K562 (cell line): ENCODE measurements around the gene ACOD1. TPM values are rescaled to one million over a fixed set of nuclear protein-coding genes. Genes with fewer than 3 reads are reported as not detected.
A peak's percentile ranks its signal among the peaks of the same experiment; 100 is the strongest.

Experiments
- ATAC-seq: fragments of 200-7000 bp; cut with Tn5 transposase; 3 replicates; pipeline ENCODE4 v1.9.1; 2020; ENCODE audit warnings: moderate library complexity
- BruUV-seq: library from RNA; stranded (reverse); fragments of 400-500 nt; replicated peaks from 2 replicates; lab custom pipeline; 2021; lab: Mats Ljungman, UMichigan
- CTCF ChIA-PET: fragments of 300-600 bp; formaldehyde crosslinking; extraction: SDS; loops from one replicate; lab custom pipeline; 2021; ENCODE audit warnings: low intra/inter-chr PET ratio; lab: Yijun Ruan, JAX
- POLR2A ChIA-PET: fragments of 300-600, 350-650 bp; sonication (Branson Sonifier 250); formaldehyde crosslinking; extraction: SDS; loops from one replicate; lab custom pipeline; 2021; ENCODE audit warnings: antibody characterized with exemption, inconsistent platforms; lab: Yijun Ruan, JAX
- DNase-seq, 4 experiments: peaks; one replicate each; pipeline versions ENCODE4 v3.0.0 to v3.0.0-alpha.2; 2011 to 2018; ENCODE audit warnings: low spot score in 3 of 4, mixed read lengths in 3 of 4; ENCODE audit errors: extremely low read depth in 1 of 4
- FAIRE-seq: peaks from 2 replicates; lab custom pipeline; 2011; peaks lifted over from hg19 to GRCh38; lab: Jason Lieb, UNC
- H2AFZ ChIP-seq: 2 replicates; pipeline ENCODE4 v1.6.0; 2011; ENCODE audit warnings: low read depth, low read length, control low read depth, inconsistent platforms
- H3K27ac ChIP-seq: fragments of 200-600 bp; 3 replicates; pipeline ENCODE4 v1.8.0; 2011; ENCODE audit warnings: low read depth, mild to moderate bottlenecking, control low read depth, inconsistent platforms, low read length, moderate library complexity, mixed read lengths; ENCODE audit errors: extremely low read depth
- H3K27me3 ChIP-seq, 2 experiments: fragments of 300-600 bp in 1 of 2; 2 replicates in 1 of 2; 3 replicates in 1 of 2; pipeline versions ENCODE4 v1.6.0 to v1.8.0; 2011; ENCODE audit warnings: inconsistent platforms in 2 of 2, low read length in 2 of 2, mild to moderate bottlenecking in 1 of 2, mixed read lengths in 1 of 2, moderate library complexity in 1 of 2; ENCODE audit not compliant: control insufficient read depth in 2 of 2, insufficient read depth in 2 of 2
- H3K36me3 ChIP-seq: fragments of 300-600 bp; 3 replicates; pipeline ENCODE4 v1.8.0; 2011; ENCODE audit warnings: mild to moderate bottlenecking, low read length, inconsistent platforms; ENCODE audit not compliant: control insufficient read depth, insufficient read depth
- H3K4me1 ChIP-seq, 2 experiments: fragments of 200-600 bp in 1 of 2; replicated peaks in 1 of 2; 2 replicates in 1 of 2; 3 replicates in 1 of 2; pipeline versions ENCODE4 v1.5.1 to v1.8.0; 2011; ENCODE audit warnings: inconsistent platforms in 2 of 2, low read length in 2 of 2, mild to moderate bottlenecking in 1 of 2, mixed read lengths in 1 of 2, moderate library complexity in 1 of 2; ENCODE audit not compliant: control insufficient read depth in 2 of 2, insufficient read depth in 2 of 2
- H3K4me2 ChIP-seq: 2 replicates; pipeline ENCODE4 v1.6.1; 2011; ENCODE audit warnings: low read length, control low read depth, inconsistent platforms, mixed read lengths; ENCODE audit not compliant: insufficient read depth
- H3K4me3 ChIP-seq: fragments of 200-600 bp; sonication (generic), shearing (Covaris generic); 2 replicates; pipeline ENCODE4 v1.5.1; 2016; ENCODE audit warnings: control low read depth, inconsistent platforms
- H3K79me2 ChIP-seq: fragments of 200-600 bp; 3 replicates; pipeline ENCODE4 v1.8.0; 2011; ENCODE audit warnings: low read length, inconsistent platforms; ENCODE audit not compliant: control insufficient read depth, insufficient read depth
- H3K9ac ChIP-seq, 2 experiments: 2 replicates each; pipeline versions ENCODE4 v1.6.0 to v1.6.1; 2011; ENCODE audit warnings: low read depth in 2 of 2, low read length in 2 of 2, control low read depth in 1 of 2, inconsistent platforms in 1 of 2, mild to moderate bottlenecking in 1 of 2, mixed read lengths in 1 of 2; ENCODE audit not compliant: insufficient read depth in 1 of 2
- H3K9me1 ChIP-seq: one replicate; pipeline ENCODE4 v1.6.0; 2011; ENCODE audit warnings: inconsistent platforms, mild to moderate bottlenecking, low read length, moderate library complexity; ENCODE audit not compliant: control insufficient read depth, insufficient read depth
- H3K9me3 ChIP-seq: replicated peaks from 2 replicates; pipeline ENCODE4 v1.5.1; 2011; ENCODE audit warnings: low read depth, low read length, inconsistent platforms; ENCODE audit not compliant: control insufficient read depth, insufficient read depth
- H4K20me1 ChIP-seq: replicated peaks from 2 replicates; pipeline ENCODE4 v1.6.1; 2011; ENCODE audit warnings: low read length, inconsistent platforms, mixed read lengths; ENCODE audit not compliant: control insufficient read depth, insufficient read depth
- ARID3A ChIP-seq: IDR thresholded peaks from 2 replicates; pipeline ENCODE4 v1.6.1; 2012; ENCODE audit warnings: low read depth, low read length, improper control_type of control experiment, borderline replicate concordance
- ELF1 ChIP-seq: fragments of 200-800 bp; sonication (Bioruptor generic); IDR thresholded peaks from 2 replicates; pipeline ENCODE4 v1.6.1; 2016; ENCODE audit warnings: missing genetic modification characterization, missing compliant biosample characterization
- ETV6 ChIP-seq, 3 experiments: fragments of 150-350 bp in 1 of 3; sonication (generic) in 1 of 3; formaldehyde crosslinking in 1 of 3; IDR thresholded peaks; 2 replicates each; pipeline versions ENCODE4 v1.6.1 to v1.8.0; 2014 to 2022; ENCODE audit warnings: borderline replicate concordance in 2 of 3, low read depth in 2 of 3, antibody characterized with exemption in 1 of 3, low read length in 1 of 3, mild to moderate bottlenecking in 1 of 3, missing genetic modification reagents in 1 of 3
- IFI16 ChIP-seq: fragments of 250-450 bp; sonication (Bioruptor Pico); IDR thresholded peaks from 2 replicates; pipeline ENCODE4 v2.1.2; 2022; ENCODE audit warnings: mild to moderate bottlenecking, inconsistent platforms
- MITF ChIP-seq: IDR thresholded peaks from 2 replicates; pipeline ENCODE4 v1.6.1; 2014; ENCODE audit warnings: antibody characterized with exemption
- PHB2 ChIP-seq: fragments of 450-650 bp; IDR thresholded peaks from 2 replicates; pipeline ENCODE4 v1.6.1; 2017; ENCODE audit warnings: low read depth
- TAF1 ChIP-seq: IDR thresholded peaks from 2 replicates; pipeline ENCODE4 v1.6.1; 2011; ENCODE audit warnings: mild to moderate bottlenecking, low read length, moderate library complexity; ENCODE audit not compliant: insufficient read depth, control insufficient read depth, severe bottlenecking; ENCODE audit errors: extremely low read depth
- TFAP4 ChIP-seq: sonication (generic); formaldehyde crosslinking; IDR thresholded peaks from 2 replicates; pipeline ENCODE4 v1.8.0; 2022; ENCODE audit warnings: missing genetic modification reagents, mild to moderate bottlenecking, moderate library complexity, borderline replicate concordance
- TSC22D4 ChIP-seq: fragments of 450-650 bp; IDR thresholded peaks from 2 replicates; pipeline ENCODE4 v1.6.1; 2016; ENCODE audit warnings: missing genetic modification characterization, missing biosample characterization, control low read depth
- ZNF121 ChIP-seq: sonication (generic); formaldehyde crosslinking; conservative IDR thresholded peaks from 2 replicates; pipeline ENCODE4 v1.8.0; 2022; ENCODE audit warnings: missing genetic modification reagents
- ZNF134 ChIP-seq: fragments of 250-450 bp; sonication (Bioruptor Pico); conservative IDR thresholded peaks from 2 replicates; pipeline ENCODE4 v1.4.0; 2020
- ZNF140 ChIP-seq: fragments of 250-450 bp; sonication (Bioruptor Pico); IDR thresholded peaks from 2 replicates; pipeline ENCODE4 v1.8.0; 2021; ENCODE audit warnings: moderate library complexity, mild to moderate bottlenecking, inconsistent platforms
- ZNF518B ChIP-seq: fragments of 250-450 bp; sonication (Bioruptor Pico); IDR thresholded peaks from 2 replicates; pipeline ENCODE4 v1.5.0; 2021; ENCODE audit warnings: mild to moderate bottlenecking, moderate library complexity
- ZZZ3 ChIP-seq: fragments of 450-650 bp; IDR thresholded peaks from 2 replicates; pipeline ENCODE4 v1.6.1; 2016; ENCODE audit warnings: antibody characterized with exemption, mild to moderate bottlenecking, moderate library complexity
- WGBS: fragments of 100-300 bp; shearing (Covaris generic); methylation state at CpG from one replicate; pipeline ENCODE4 v1.1.6; 2016; ENCODE audit warnings: low coverage, mixed read lengths; ENCODE audit not compliant: insufficient coverage; ENCODE audit errors: missing lambda C conversion rate; 5-methylcytosine and 5-hydroxymethylcytosine counted together
- in situ Hi-C: fragments of 300-500 bp; cut with MboI; formaldehyde crosslinking; loops from 4 replicates; pipeline ENCODE4 v1.15.0; 2018; ENCODE audit warnings: inconsistent platforms, mixed read lengths
- intact Hi-C: fragments of 100-400 bp; cut with micrococcal nuclease; formaldehyde crosslinking; loops from 2 replicates; pipeline ENCODE4 v1.14.2; 2022
- polyA plus RNA-seq, 8 experiments: library from polyadenylated mRNA; depleted of rRNA in 4 of 8; stranded (reverse) in 5 of 8; unstranded in 3 of 8; fragments of >200 nt; fragmentation: Nextera tagmentation in 2 of 8; fragmentation: Illumina TruSeq in 1 of 8; extraction: Ambion mirVana in 2 of 8; extraction: Trizol in 1 of 8; gene quantifications; 2 replicates each; pipeline versions ENCODE4 v1.2.1 to v1.2.3, GENCODE V29; 2011 to 2014; ENCODE audit warnings: inconsistent platforms in 1 of 8, missing spikeins in 1 of 8
- total RNA-seq, 7 experiments: library from RNA; depleted of rRNA in 6 of 7; stranded (reverse); fragments of >200 nt in 6 of 7; fragmentation: Illumina TruSeq in 2 of 7; extraction: Trizol in 2 of 7; gene quantifications; 2 replicates each; pipeline versions ENCODE4 v1.2.1 to v1.2.3, GENCODE V29; 2011 to 2021; ENCODE audit warnings: low replicate concordance in 1 of 7

ACOD1 gene
- total and polyA plus RNA-seq, 9 of the 15 experiments (the other 6 are each of a cell fraction or from before 2014, with no cell fraction given) = not detected

- no peaks in the 10 kb centered on the region for H3K27me3 ChIP-seq
- no peaks in the 10 kb centered on the region for H3K9me1 ChIP-seq
- H3K79me2 ChIP-seq = no peaks in the 10 kb centered on the region
- H3K36me3 ChIP-seq = no peaks in the 10 kb centered on the region
- H3K9ac ChIP-seq = peak overlapping the region in 1 of 2 experiments; percentile 44; a peak in 2 of 4 replicates
- POLR2A ChIA-PET = interaction anchor here (0.6 kb wide), 1 partner anchor 81 kb away, joined by 3 read pairs; no protein-coding TSS in a partner anchor
- no peaks in the 10 kb centered on the region for H3K9me3 ChIP-seq
- peak overlapping the region; percentile 87 for H2AFZ ChIP-seq
- CTCF ChIA-PET = no interaction called here
- in situ Hi-C loops = loop anchor here (25.0 kb wide), 2 partner anchors 1055 to 1230 kb away; no protein-coding TSS in a partner anchor
- intact Hi-C loops = no loop called here
- H4K20me1 ChIP-seq = no peaks in the 10 kb centered on the region
- peak; percentile 23 for FAIRE-seq
- H3K4me2 ChIP-seq = peak overlapping the region; percentile 49; the same call in 1 of the 2 replicates
- no peak overlapping the region for H3K4me3 ChIP-seq
- no peak; the same call in 2 of the 3 replicates for ATAC-seq
- peak in 1 of 4 experiments; percentile 11 for DNase-seq
- BruUV-seq = no TSS peak
- H3K4me1 ChIP-seq = peaks cover 7 to 12% of the 10 kb centered on the region in 2 experiments; a peak in 4 of 5 replicates
- WGBS = 70% methylated on average over 1 of the region's 1 CpG
- H3K27ac ChIP-seq = peak overlapping the region; percentile 82
- TF ChIP-seq ZZZ3 (no peak), TFAP4 (no peak), PHB2 (no peak), ETV6 (IDR thresholded peaks at IDR 0.05; ENCODE audit: borderline replicate concordance in 1 of 2, low read depth in 2 of 2, low read length in 1 of 2) (no peak), ETV6 (CRISPR knock-in tag; IDR thresholded peaks at IDR 0.05; ENCODE audit: borderline replicate concordance) (no peak), MITF (no peak), IFI16 (no peak), TSC22D4 (no peak), ZNF140 (CRISPR knock-in tag) (no peak), ELF1 (tag) (no peak), ZNF518B (CRISPR knock-in tag) (no peak), ZNF134 (CRISPR knock-in tag) (no peak), ZNF121 (CRISPR knock-in tag) (no peak), TAF1 (no peak), ARID3A (no peak)
Measured at GRCh38 chr13:76917095-76917494, 31.2 kb upstream of the ACOD1 start.
